ENCODE measurements around the gene CA9. TPM values are rescaled to one million over a fixed set of nuclear protein-coding genes. Genes with fewer than 3 reads are reported as not detected.
"Not testable (repeated sequence)": the region's sequence is repeated elsewhere in the genome, so short reads cannot be mapped to it uniquely, and the experiment has no call there.

Gene CA9
- total RNA-seq, 4 donors from 2014 or later, result 0.14 TPM; not detected in 3

GRCh38 chr9:35636135-35636876, 37.4 kb upstream of the CA9 start:
- Histone ChIP-seq H3K27ac (no peak overlapping the region), H3K4me1 (no peaks in the 10 kb centered on the region), H3K27me3 (no peaks in the 10 kb centered on the region), H3K9me3 (no peaks in the 10 kb centered on the region), H3K36me3 (no peaks in the 10 kb centered on the region), H3K4me3 (no peak overlapping the region)
- DNase-seq, result no peak
- no peak for TF ChIP-seq POLR2A (IDR thresholded peaks at IDR 0.05)
- no peak for TF ChIP-seq CTCF (IDR thresholded peaks at IDR 0.05)
- intact Hi-C loops (cut with DNase I; ENCODE audit: low total_unique reads), result no loop called here

GRCh38 chr9:35636877-35637246, 36.9 kb upstream of the CA9 start:
- H3K4me3 ChIP-seq; H3K4me1 ChIP-seq; DNase-seq; intact Hi-C loops (cut with DNase I; ENCODE audit: low total_unique reads); H3K27me3 ChIP-seq; H3K36me3 ChIP-seq; H3K9me3 ChIP-seq; H3K27ac ChIP-seq: not testable (repeated sequence)

GRCh38 chr9:35637427-35637955, 36.2 kb upstream of the CA9 start:
- H3K9me3 ChIP-seq; intact Hi-C loops (cut with DNase I; ENCODE audit: low total_unique reads); H3K4me3 ChIP-seq: not testable (repeated sequence)

GRCh38 chr9:35638751-35639150, 35.0 kb upstream of the CA9 start:
- H3K9me3 ChIP-seq; H3K36me3 ChIP-seq; intact Hi-C loops (cut with DNase I; ENCODE audit: low total_unique reads); DNase-seq; H3K27me3 ChIP-seq; H3K4me3 ChIP-seq; H3K27ac ChIP-seq; H3K4me1 ChIP-seq: not testable (repeated sequence)

More at GRCh38 chr9:35637427-35637955, 36.2 kb upstream of the CA9 start:
- not testable (repeated sequence) for H3K36me3 ChIP-seq, DNase-seq, H3K27ac ChIP-seq, H3K27me3 ChIP-seq, H3K4me1 ChIP-seq

- H3K36me3 ChIP-seq; H3K27ac ChIP-seq; H3K4me1 ChIP-seq; H3K4me3 ChIP-seq; DNase-seq; intact Hi-C loops (cut with DNase I; ENCODE audit: low total_unique reads); H3K9me3 ChIP-seq; H3K27me3 ChIP-seq: not testable (repeated sequence)
Measured at GRCh38 chr9:35639225-35639624, 34.5 kb upstream of the CA9 start.

GRCh38 chr9:35639631-35640030, 34.1 kb upstream of the CA9 start:
- intact Hi-C loops (cut with DNase I; ENCODE audit: low total_unique reads), result no loop called here
- H3K4me3 ChIP-seq, result no peak overlapping the region
- H3K36me3 ChIP-seq, result no peaks in the 10 kb centered on the region
- no peak for DNase-seq
- H3K27me3 ChIP-seq, result no peaks in the 10 kb centered on the region
- H3K4me1 ChIP-seq, result no peaks in the 10 kb centered on the region
- no peaks in the 10 kb centered on the region for H3K9me3 ChIP-seq
- no peak for TF ChIP-seq CTCF (IDR thresholded peaks at IDR 0.05)
- TF ChIP-seq POLR2A (IDR thresholded peaks at IDR 0.05), result no peak
- H3K27ac ChIP-seq, result no peak overlapping the region

- H3K9me3 ChIP-seq; H3K27me3 ChIP-seq; H3K27ac ChIP-seq; intact Hi-C loops (cut with DNase I; ENCODE audit: low total_unique reads); H3K4me3 ChIP-seq; H3K4me1 ChIP-seq; DNase-seq; H3K36me3 ChIP-seq: not testable (repeated sequence)
Measured at GRCh38 chr9:35640431-35640830, 33.3 kb upstream of the CA9 start.

- H3K4me1 ChIP-seq; H3K27ac ChIP-seq; H3K4me3 ChIP-seq; H3K27me3 ChIP-seq; H3K9me3 ChIP-seq; DNase-seq; H3K36me3 ChIP-seq; intact Hi-C loops (cut with DNase I; ENCODE audit: low total_unique reads): not testable (repeated sequence)
Measured at GRCh38 chr9:35641478-35641877, 32.2 kb upstream of the CA9 start.

Data from uterus (tissue), 4 donors.